Measurements from ENCODE around the gene COL15A1. TPM values are rescaled to one million over a fixed set of nuclear protein-coding genes. Genes with fewer than 3 reads are reported as not detected.

Gene COL15A1
- total and polyA plus RNA-seq, 2 donors (not counting 1 experiment from before 2014, with no cell fraction given) = not detected

DNA sequence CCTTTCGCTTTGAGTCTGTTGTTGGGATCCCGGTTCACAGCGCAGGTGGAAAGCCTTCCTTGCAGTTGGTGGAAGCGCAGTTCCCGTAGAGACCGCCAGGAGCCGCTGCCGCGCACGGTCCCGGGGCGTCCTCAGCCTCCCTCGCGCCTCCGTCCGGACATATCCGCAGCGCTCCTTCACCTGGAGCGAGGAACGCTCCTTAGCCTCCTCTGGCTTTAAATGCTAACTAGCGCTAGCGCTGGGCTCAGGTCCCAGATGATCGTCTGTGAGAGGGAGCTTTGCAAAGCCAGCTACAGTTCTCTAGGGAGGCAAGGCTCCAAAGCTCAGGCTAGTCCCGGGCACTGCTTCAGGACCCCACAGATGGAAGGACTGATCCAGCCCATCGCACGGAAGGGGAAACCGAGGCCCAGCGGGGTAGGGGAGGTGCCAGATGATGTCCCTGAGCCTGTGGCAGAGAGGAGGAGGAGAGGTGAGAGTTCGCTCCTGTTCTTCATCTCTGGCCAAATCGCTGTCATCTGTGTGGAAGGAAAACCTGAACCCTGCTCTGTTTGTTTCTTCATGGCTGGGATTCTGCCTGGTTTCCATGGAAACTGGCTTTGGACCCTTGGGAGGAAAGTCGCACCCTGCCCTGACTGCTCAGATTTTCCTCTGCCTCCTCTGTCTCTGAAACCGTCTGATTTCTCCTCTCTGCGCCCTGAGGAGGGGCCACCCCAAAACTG lies 31.4 kb downstream of the COL15A1 start:
- H3K9ac ChIP-seq (ENCODE audit: low read length) = peak overlapping the region; percentile 20
- peak overlapping the region; percentile 77 for H3K4me2 ChIP-seq (replicated peaks; ENCODE audit: low read depth, low read length, poor library complexity, severe bottlenecking)
- Mint-ChIP-seq H3K4me3 (peak overlapping the region; percentile 52), H3K27me3 (peaks cover 20% of the 10 kb centered on the region), H3K27ac (no peak overlapping the region), H3K9me3 (ENCODE audit: insufficient read depth) (no peaks in the 10 kb centered on the region), H3K4me1 (peaks cover 6% of the 10 kb centered on the region)
- no peaks in the 10 kb centered on the region for H3K79me2 ChIP-seq (ENCODE audit: control insufficient read depth, insufficient read depth, low read length)
- intact Hi-C loops (cut with micrococcal nuclease) = loop anchor here (1.0 to 5.0 kb wide), 4 partner anchors 25 to 1620 kb away; no protein-coding TSS in a partner anchor
- ChIA-PET CTCF (interaction anchor here (0.8 to 8.4 kb wide), 17 partner anchors 9 to 1347 kb away, joined by 3 to 159 read pairs (median 4); partner anchors contain the start of gene TGFBR1), POLR2A (no interaction called here)
- no peaks in the 10 kb centered on the region for H3K36me3 ChIP-seq (replicated peaks in 1 of 2; ENCODE audit: control extremely low read depth in 1 of 2, control insufficient read depth in 1 of 2, extremely low read depth in 1 of 2, insufficient read depth in 2 of 2, low read length in 1 of 2)
- 15% methylated on average over 31 of the region's 33 CpGs for WGBS (ENCODE audit: insufficient coverage)
- DNase-seq (peak; percentile 82), ATAC-seq (ENCODE audit: low read depth) (peak; percentile 99)
- H3K4me3 ChIP-seq (ENCODE audit: control extremely low read depth in 1 of 5, extremely low read depth in 1 of 5, insufficient read depth in 1 of 5, low read depth in 2 of 5, low read length in 4 of 5) = peak overlapping the region in 4 of 5 experiments; percentile 3 to 47 (median 24)
- H3K27ac ChIP-seq (ENCODE audit: low read length in 2 of 2) = no peak overlapping the region
- peaks cover 0 to 4% (median 0%) of the 10 kb centered on the region in 3 donors for H3K9me3 ChIP-seq (ENCODE audit: control extremely low read depth in 1 of 3, control insufficient read depth in 2 of 3, insufficient read depth in 1 of 3, low read length in 2 of 3)
- TF ChIP-seq EZH2 (IDR thresholded peaks at IDR 0.05; ENCODE audit: borderline replicate concordance, insufficient read depth, low read depth, low read length, poor library complexity, severe bottlenecking) (no peak), CTCF (IDR thresholded peaks at IDR 0.05) (peak; percentile 97)
- H2AFZ ChIP-seq (ENCODE audit: insufficient read depth, low read depth, low read length, poor library complexity, severe bottlenecking) = peak overlapping the region; percentile 73
- H3K27me3 ChIP-seq (replicated peaks in 1 of 4; ENCODE audit: control extremely low read depth in 1 of 4, control insufficient read depth in 3 of 4, insufficient read depth in 4 of 4, low read length in 3 of 4) = peaks cover 0 to 21% (median 10%) of the 10 kb centered on the region in 4 experiments
- H3K4me1 ChIP-seq (ENCODE audit: control insufficient read depth in 2 of 2, insufficient read depth in 2 of 2, low read length in 2 of 2) = peaks cover 4 to 10% of the 10 kb centered on the region in 2 donors
- H4K20me1 ChIP-seq (ENCODE audit: control insufficient read depth, insufficient read depth, low read length, poor library complexity, severe bottlenecking) = no peaks in the 10 kb centered on the region

- Histone ChIP-seq H2AFZ (ENCODE audit: insufficient read depth, low read depth, low read length, poor library complexity, severe bottlenecking) (no peak overlapping the region), H3K4me1 (ENCODE audit: control insufficient read depth in 2 of 2, insufficient read depth in 2 of 2, low read length in 2 of 2) (peaks cover 4 to 10% of the 10 kb centered on the region in 2 donors), H3K9me3 (ENCODE audit: control extremely low read depth in 1 of 3, control insufficient read depth in 2 of 3, insufficient read depth in 1 of 3, low read length in 2 of 3) (peaks cover 0 to 4% (median 0%) of the 10 kb centered on the region in 3 donors), H3K4me3 (ENCODE audit: control extremely low read depth in 1 of 5, extremely low read depth in 1 of 5, insufficient read depth in 1 of 5, low read depth in 2 of 5, low read length in 4 of 5) (no peak overlapping the region), H3K27me3 (replicated peaks in 1 of 4; ENCODE audit: control extremely low read depth in 1 of 4, control insufficient read depth in 3 of 4, insufficient read depth in 4 of 4, low read length in 3 of 4) (peaks cover 0 to 21% (median 12%) of the 10 kb centered on the region in 4 experiments), H3K4me2 (replicated peaks; ENCODE audit: low read depth, low read length, poor library complexity, severe bottlenecking) (no peak overlapping the region), H3K9ac (ENCODE audit: low read length) (no peak overlapping the region), H3K36me3 (replicated peaks in 1 of 2; ENCODE audit: control extremely low read depth in 1 of 2, control insufficient read depth in 1 of 2, extremely low read depth in 1 of 2, insufficient read depth in 2 of 2, low read length in 1 of 2) (no peaks in the 10 kb centered on the region), H4K20me1 (ENCODE audit: control insufficient read depth, insufficient read depth, low read length, poor library complexity, severe bottlenecking) (no peaks in the 10 kb centered on the region), H3K79me2 (ENCODE audit: control insufficient read depth, insufficient read depth, low read length) (no peaks in the 10 kb centered on the region), H3K27ac (ENCODE audit: low read length in 2 of 2) (no peak overlapping the region)
- ATAC-seq (ENCODE audit: low read depth) = no peak
- H3K4me1 Mint-ChIP-seq = peaks cover 6% of the 10 kb centered on the region
- no peak overlapping the region for H3K4me3 Mint-ChIP-seq
- ChIA-PET POLR2A (interaction anchor here (1.2 kb wide), 1 partner anchor 11 kb away, joined by 4 read pairs; no protein-coding TSS in a partner anchor), CTCF (interaction anchor here (0.8 to 8.4 kb wide), 19 partner anchors 11 to 1346 kb away, joined by 3 to 159 read pairs (median 4); partner anchors contain the start of gene TGFBR1)
- WGBS (ENCODE audit: insufficient coverage) = 78% methylated on average over 3 of the region's 3 CpGs
- H3K27me3 Mint-ChIP-seq = peaks cover 20% of the 10 kb centered on the region
- intact Hi-C loops (cut with micrococcal nuclease) = loop anchor here (1.0 to 5.0 kb wide), 4 partner anchors 24 to 1619 kb away; no protein-coding TSS in a partner anchor
- no peaks in the 10 kb centered on the region for H3K9me3 Mint-ChIP-seq (ENCODE audit: insufficient read depth)
- TF ChIP-seq CTCF (IDR thresholded peaks at IDR 0.05) (no peak), EZH2 (IDR thresholded peaks at IDR 0.05; ENCODE audit: borderline replicate concordance, insufficient read depth, low read depth, low read length, poor library complexity, severe bottlenecking) (no peak)
- no peak for DNase-seq
- no peak overlapping the region for H3K27ac Mint-ChIP-seq
Observed at GRCh38 chr9:98975838-98976237, 32.1 kb downstream of the COL15A1 start.
